SK-N-SH (cell line): ENCODE data around the gene TOR1A. TPM values are rescaled to one million over a fixed set of nuclear protein-coding genes. Genes with fewer than 3 reads are reported as not detected.

Experiments used
- CTCF ChIA-PET: fragments of 300-600, 350-600 bp; formaldehyde crosslinking; extraction: SDS; loops from one replicate; lab custom pipeline; 2021; lab: Yijun Ruan, JAX
- POLR2A ChIA-PET: fragments of 350-600 bp; sonication (Branson Sonifier 250); formaldehyde crosslinking; extraction: SDS; loops from one replicate; lab custom pipeline; 2020; ENCODE audit warnings: antibody characterized with exemption, inconsistent platforms; lab: Yijun Ruan, JAX
- DNase-seq: peaks from one replicate; pipeline ENCODE4 v3.0.0; 2012
- H2AFZ ChIP-seq: fragments of 200-600 bp; sonication (generic); 2 replicates; pipeline ENCODE4 v1.8.1; 2016; ENCODE audit warnings: antibody characterized with exemption, mild to moderate bottlenecking, low read depth
- H3F3A ChIP-seq: fragments of 200-600 bp; sonication (generic); replicated peaks from 2 replicates; pipeline ENCODE3; 2016; ENCODE audit warnings: antibody characterized with exemption, mild to moderate bottlenecking; ENCODE audit not compliant: insufficient read depth
- H3K27ac ChIP-seq, 2 experiments: fragments of 200-500 bp in 1 of 2; fragments of 200-600 bp in 1 of 2; sonication (Bioruptor generic) in 1 of 2; sonication (generic), shearing (Covaris generic) in 1 of 2; 2 replicates each; pipeline versions ENCODE4 v1.5.1 to v1.6.1; 2014 to 2016; ENCODE audit warnings: low read depth in 2 of 2, inconsistent platforms in 1 of 2, low read length in 1 of 2, mild to moderate bottlenecking in 1 of 2, mixed read lengths in 1 of 2
- H3K27me3 ChIP-seq: fragments of 200-600 bp; sonication (generic), shearing (Covaris generic); 2 replicates; pipeline ENCODE4 v1.6.1; 2016; ENCODE audit warnings: mixed run types; ENCODE audit not compliant: insufficient read depth
- H3K36me3 ChIP-seq, 2 experiments: fragments of 200-500 bp in 1 of 2; fragments of 200-600 bp in 1 of 2; sonication (Bioruptor generic) in 1 of 2; sonication (generic) in 1 of 2; replicated peaks in 1 of 2; 2 replicates each; pipeline versions ENCODE3 to v1.5.1; 2014 to 2016; ENCODE audit warnings: low read length in 1 of 2, mild to moderate bottlenecking in 1 of 2; ENCODE audit not compliant: insufficient read depth in 2 of 2, control insufficient read depth in 1 of 2
- H3K4me1 ChIP-seq, 2 experiments: fragments of 200-500 bp in 1 of 2; fragments of 200-600 bp in 1 of 2; sonication (Bioruptor generic) in 1 of 2; sonication (generic), shearing (Covaris generic) in 1 of 2; 2 replicates each; pipeline versions ENCODE4 v1.5.1 to v1.6.1; 2014 to 2016; ENCODE audit warnings: low read depth in 1 of 2, low read length in 1 of 2, mixed run types in 1 of 2; ENCODE audit not compliant: insufficient read depth in 2 of 2, control insufficient read depth in 1 of 2
- H3K4me2 ChIP-seq: fragments of 200-600 bp; sonication (generic), shearing (Covaris generic); 2 replicates; pipeline ENCODE4 v1.6.1; 2017; ENCODE audit warnings: mixed run types
- H3K4me3 ChIP-seq, 2 experiments: fragments of 200-500 bp in 1 of 2; fragments of 200-600 bp in 1 of 2; sonication (Bioruptor generic) in 1 of 2; sonication (generic), shearing (Covaris generic) in 1 of 2; 2 replicates each; pipeline versions ENCODE4 v1.5.1 to v1.8.1; 2014 to 2016; ENCODE audit warnings: low read depth in 2 of 2, inconsistent platforms in 1 of 2, low read length in 1 of 2, mild to moderate bottlenecking in 1 of 2, mixed read lengths in 1 of 2, moderate library complexity in 1 of 2
- H3K79me2 ChIP-seq: fragments of 200-600 bp; sonication (generic); 2 replicates; pipeline ENCODE4 v1.8.1; 2017; ENCODE audit warnings: mild to moderate bottlenecking; ENCODE audit not compliant: insufficient read depth
- H3K9ac ChIP-seq: fragments of 200-600 bp; sonication (generic); 2 replicates; pipeline ENCODE4 v1.6.1; 2017; ENCODE audit warnings: mixed run types
- H3K9me2 ChIP-seq: fragments of 200-600 bp; sonication (generic); 2 replicates; pipeline ENCODE4 v1.6.1; 2017; ENCODE audit warnings: mixed run types
- H3K9me3 ChIP-seq: fragments of 200-600 bp; sonication (generic); 2 replicates; pipeline ENCODE4 v1.6.1; 2017; ENCODE audit warnings: mixed run types, mild to moderate bottlenecking, moderate library complexity
- H4K20me1 ChIP-seq: fragments of 200-600 bp; sonication (generic); 2 replicates; pipeline ENCODE4 v1.6.1; 2017; ENCODE audit warnings: mild to moderate bottlenecking, mixed run types; ENCODE audit not compliant: insufficient read depth
- ELF1 ChIP-seq: IDR thresholded peaks from 2 replicates; pipeline ENCODE4 v1.4.0; 2012
- EZH2phosphoT487 ChIP-seq: fragments of 200-600 bp; sonication (generic); IDR thresholded peaks from 2 replicates; pipeline ENCODE4 v1.6.1; 2017; ENCODE audit warnings: low read depth, mixed run types, mild to moderate bottlenecking, antibody characterized with exemption, moderate library complexity, borderline replicate concordance
- FOSL2 ChIP-seq: IDR thresholded peaks from 2 replicates; pipeline ENCODE4 v1.4.0; 2012; ENCODE audit warnings: low read depth, mild to moderate bottlenecking, moderate library complexity, borderline replicate concordance
- GATA2 ChIP-seq: sonication (generic); formaldehyde crosslinking; IDR thresholded peaks from 2 replicates; pipeline ENCODE4 v1.5.0; 2020; ENCODE audit warnings: mild to moderate bottlenecking, missing genetic modification reagents
- MXI1 ChIP-seq: IDR thresholded peaks from 2 replicates; pipeline ENCODE4 v1.6.1; 2012; ENCODE audit warnings: mild to moderate bottlenecking, low read depth, low read length, improper control_type of control experiment
- NRF1 ChIP-seq: IDR thresholded peaks from 2 replicates; pipeline ENCODE4 v1.6.1; 2012; ENCODE audit warnings: low read depth, mild to moderate bottlenecking, low read length
- POLR2AphosphoS5 ChIP-seq: IDR thresholded peaks from 2 replicates; pipeline ENCODE4 v1.6.1; 2012; ENCODE audit warnings: low read depth, low read length
- RCOR1 ChIP-seq: fragments of 150-350 bp; IDR thresholded peaks from 2 replicates; pipeline ENCODE4 v1.6.1; 2017; ENCODE audit warnings: antibody characterized with exemption, low read length
- RFX5 ChIP-seq: IDR thresholded peaks from 2 replicates; pipeline ENCODE4 v1.6.1; 2012; ENCODE audit warnings: mild to moderate bottlenecking, improper control_type of control experiment, low read length
- TEAD4 ChIP-seq: IDR thresholded peaks from 2 replicates; pipeline ENCODE4 v1.4.0; 2012; ENCODE audit warnings: mild to moderate bottlenecking, borderline replicate concordance; ENCODE audit not compliant: insufficient read depth
- USF1 ChIP-seq: IDR thresholded peaks from 2 replicates; pipeline ENCODE4 v1.4.0; 2012; ENCODE audit warnings: low read depth, borderline replicate concordance
- ZBTB33 ChIP-seq: IDR thresholded peaks from 2 replicates; pipeline ENCODE4 v1.4.0; 2012; ENCODE audit warnings: low read depth, borderline replicate concordance
- WGBS: methylation state at CpG from one replicate; pipeline ENCODE4 v1.1.6; 2017; ENCODE audit warnings: low lambda C conversion rate; 5-methylcytosine and 5-hydroxymethylcytosine counted together
- polyA plus RNA-seq, 3 experiments: library from polyadenylated mRNA; depleted of rRNA; stranded (reverse); fragments of >200 nt; gene quantifications; 2 replicates each; pipeline ENCODE4 v1.2.3, GENCODE V29; 2012
- TF ChIP-seq, protein P1 (sequence below): fragments of 150-350 bp; IDR thresholded peaks from 2 replicates; pipeline ENCODE4 v1.6.1; 2017; ENCODE audit warnings: antibody characterized with exemption, low read length, low read depth, borderline replicate concordance
- TF ChIP-seq, protein P2 (sequence below): IDR thresholded peaks from 2 replicates; pipeline ENCODE4; 2012
- TF ChIP-seq, protein P3 (sequence below): IDR thresholded peaks from 2 replicates; pipeline ENCODE4 v1.6.1; 2012; ENCODE audit warnings: mild to moderate bottlenecking, low read depth, low read length, moderate library complexity

The TOR1A gene
- polyA plus RNA-seq, 1 of the 3 experiments (the other 2 are of a cell fraction) = 85.3 TPM

GRCh38 chr9:129835860-129836223, 11.9 kb upstream of the TOR1A start:
- peak overlapping the region; percentile 84 to 88 for H3K4me3 ChIP-seq
- H3K36me3 ChIP-seq = peaks cover 17 to 21% of the 10 kb centered on the region in 2 experiments
- peak overlapping the region; percentile 64 for H2AFZ ChIP-seq
- H3F3A ChIP-seq = peaks cover 17% of the 10 kb centered on the region
- H3K27ac ChIP-seq = peak overlapping the region; percentile 17 to 51; a peak in 2 of 4 replicates
- H3K79me2 ChIP-seq = peaks cover 40% of the 10 kb centered on the region
- H3K9me3 ChIP-seq = no peaks in the 10 kb centered on the region
- no peaks in the 10 kb centered on the region for H3K27me3 ChIP-seq
- peak; percentile 55 for DNase-seq
- TF ChIP-seq, protein P1, sequence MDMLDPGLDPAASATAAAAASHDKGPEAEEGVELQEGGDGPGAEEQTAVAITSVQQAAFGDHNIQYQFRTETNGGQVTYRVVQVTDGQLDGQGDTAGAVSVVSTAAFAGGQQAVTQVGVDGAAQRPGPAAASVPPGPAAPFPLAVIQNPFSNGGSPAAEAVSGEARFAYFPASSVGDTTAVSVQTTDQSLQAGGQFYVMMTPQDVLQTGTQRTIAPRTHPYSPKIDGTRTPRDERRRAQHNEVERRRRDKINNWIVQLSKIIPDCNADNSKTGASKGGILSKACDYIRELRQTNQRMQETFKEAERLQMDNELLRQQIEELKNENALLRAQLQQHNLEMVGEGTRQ = no peak
- TF ChIP-seq RFX5 = no peak
- TF ChIP-seq, protein P2, sequence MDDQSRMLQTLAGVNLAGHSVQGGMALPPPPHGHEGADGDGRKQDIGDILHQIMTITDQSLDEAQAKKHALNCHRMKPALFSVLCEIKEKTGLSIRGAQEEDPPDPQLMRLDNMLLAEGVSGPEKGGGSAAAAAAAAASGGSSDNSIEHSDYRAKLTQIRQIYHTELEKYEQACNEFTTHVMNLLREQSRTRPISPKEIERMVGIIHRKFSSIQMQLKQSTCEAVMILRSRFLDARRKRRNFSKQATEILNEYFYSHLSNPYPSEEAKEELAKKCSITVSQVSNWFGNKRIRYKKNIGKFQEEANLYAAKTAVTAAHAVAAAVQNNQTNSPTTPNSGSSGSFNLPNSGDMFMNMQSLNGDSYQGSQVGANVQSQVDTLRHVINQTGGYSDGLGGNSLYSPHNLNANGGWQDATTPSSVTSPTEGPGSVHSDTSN = no peak
- no peak for TF ChIP-seq GATA2 (CRISPR knock-in tag)
- TF ChIP-seq MXI1 = no peak
- no peak for TF ChIP-seq USF1
- no peak for TF ChIP-seq NRF1
- TF ChIP-seq ELF1 = no peak
- POLR2A ChIA-PET = no interaction called here
- under 1% methylated on average over 17 of the region's 19 CpGs for WGBS
- CTCF ChIA-PET = interaction anchor here (1.5 kb wide), 1 partner anchor 49 kb away, joined by 4 read pairs; no protein-coding TSS in a partner anchor
- peak overlapping the region; percentile 72 for H3K9ac ChIP-seq
- peak overlapping the region; percentile 91 for H3K4me2 ChIP-seq
- no peaks in the 10 kb centered on the region for H3K9me2 ChIP-seq
- peaks cover 18 to 35% of the 10 kb centered on the region in 2 experiments for H3K4me1 ChIP-seq
- no peaks in the 10 kb centered on the region for H4K20me1 ChIP-seq

DNA sequence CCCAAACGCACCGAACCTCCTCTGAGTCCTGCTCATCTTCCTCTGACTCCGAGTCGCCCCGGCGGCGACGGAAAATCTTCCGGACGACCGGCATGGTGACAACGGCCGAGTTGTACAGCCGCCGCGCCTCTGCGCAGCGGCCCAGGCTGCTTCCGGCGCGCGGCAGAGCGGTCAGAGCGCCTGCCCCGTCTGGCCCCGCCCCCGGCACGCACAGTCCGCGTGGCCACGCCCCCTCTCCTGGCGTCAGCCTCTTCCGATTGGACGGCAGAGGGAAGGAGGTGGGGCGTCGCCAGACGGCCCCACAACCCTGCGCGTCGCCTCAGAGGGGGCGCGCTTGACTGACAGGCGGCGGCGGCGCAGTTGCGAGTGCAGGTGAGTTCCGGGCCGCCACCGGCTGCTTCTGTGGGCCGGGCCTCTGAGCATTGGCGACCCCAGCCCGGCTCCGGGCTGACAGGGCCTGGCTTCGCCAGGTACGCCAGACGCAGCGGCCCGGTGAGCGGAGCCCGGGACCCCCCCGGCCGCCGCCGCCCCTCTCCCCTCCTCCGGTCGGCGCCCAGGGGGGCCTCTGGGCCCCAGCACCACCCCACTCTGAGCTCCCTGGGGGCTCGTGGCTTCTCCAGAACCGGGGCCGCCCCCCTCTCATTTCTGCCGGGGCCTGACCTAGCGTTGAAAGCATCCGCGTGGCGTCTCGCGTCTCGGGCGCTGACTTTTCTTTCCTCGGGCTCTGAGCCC, 11.4 kb upstream of the TOR1A start, which contains the start of the genes C9orf78 and USP20:
Gene C9orf78 (minus strand): TSS at position 148 of the 732 bp plus-strand sequence. CDS start 54 bp downstream, at position 94.
Gene USP20 (plus strand): TSS at position 331 of the 732 bp plus-strand sequence. CDS start 17,098 bp downstream, outside the sequence.
- DNase-seq = peak; percentile 100
- Histone ChIP-seq H3F3A (peaks cover 17% of the 10 kb centered on the region), H3K9ac (peak within 1 kb of the TSS; percentile 82), H2AFZ (peak within 1 kb of the TSS; percentile 85), H4K20me1 (no peaks in the 10 kb centered on the region), H3K4me2 (peak within 1 kb of the TSS; percentile 91), H3K9me2 (no peaks in the 10 kb centered on the region), H3K79me2 (peaks cover 40% of the 10 kb centered on the region), H3K4me1 (peaks cover 18 to 35% of the 10 kb centered on the region in 2 experiments), H3K9me3 (no peaks in the 10 kb centered on the region), H3K4me3 (peak within 1 kb of the TSS; percentile 84 to 88), H3K27ac (peak within 1 kb of the TSS; percentile 57 to 67), H3K27me3 (no peaks in the 10 kb centered on the region), H3K36me3 (peaks cover 20 to 26% of the 10 kb centered on the region in 2 experiments)
- WGBS = 0% methylated on average over 11 of the region's 81 CpGs
- POLR2A ChIA-PET = interaction anchor here (0.8 kb wide), 2 partner anchors 9 to 17 kb away, joined by 4 to 5 read pairs; no protein-coding TSS in a partner anchor
- CTCF ChIA-PET = interaction anchor here (1.5 kb wide), 1 partner anchor 50 kb away, joined by 4 read pairs; no protein-coding TSS in a partner anchor
- peak; percentile 61 for TF ChIP-seq NRF1
- no peak for TF ChIP-seq TEAD4
- no peak for TF ChIP-seq EZH2phosphoT487
- peak; percentile 72 for TF ChIP-seq RFX5
- TF ChIP-seq, protein P3, sequence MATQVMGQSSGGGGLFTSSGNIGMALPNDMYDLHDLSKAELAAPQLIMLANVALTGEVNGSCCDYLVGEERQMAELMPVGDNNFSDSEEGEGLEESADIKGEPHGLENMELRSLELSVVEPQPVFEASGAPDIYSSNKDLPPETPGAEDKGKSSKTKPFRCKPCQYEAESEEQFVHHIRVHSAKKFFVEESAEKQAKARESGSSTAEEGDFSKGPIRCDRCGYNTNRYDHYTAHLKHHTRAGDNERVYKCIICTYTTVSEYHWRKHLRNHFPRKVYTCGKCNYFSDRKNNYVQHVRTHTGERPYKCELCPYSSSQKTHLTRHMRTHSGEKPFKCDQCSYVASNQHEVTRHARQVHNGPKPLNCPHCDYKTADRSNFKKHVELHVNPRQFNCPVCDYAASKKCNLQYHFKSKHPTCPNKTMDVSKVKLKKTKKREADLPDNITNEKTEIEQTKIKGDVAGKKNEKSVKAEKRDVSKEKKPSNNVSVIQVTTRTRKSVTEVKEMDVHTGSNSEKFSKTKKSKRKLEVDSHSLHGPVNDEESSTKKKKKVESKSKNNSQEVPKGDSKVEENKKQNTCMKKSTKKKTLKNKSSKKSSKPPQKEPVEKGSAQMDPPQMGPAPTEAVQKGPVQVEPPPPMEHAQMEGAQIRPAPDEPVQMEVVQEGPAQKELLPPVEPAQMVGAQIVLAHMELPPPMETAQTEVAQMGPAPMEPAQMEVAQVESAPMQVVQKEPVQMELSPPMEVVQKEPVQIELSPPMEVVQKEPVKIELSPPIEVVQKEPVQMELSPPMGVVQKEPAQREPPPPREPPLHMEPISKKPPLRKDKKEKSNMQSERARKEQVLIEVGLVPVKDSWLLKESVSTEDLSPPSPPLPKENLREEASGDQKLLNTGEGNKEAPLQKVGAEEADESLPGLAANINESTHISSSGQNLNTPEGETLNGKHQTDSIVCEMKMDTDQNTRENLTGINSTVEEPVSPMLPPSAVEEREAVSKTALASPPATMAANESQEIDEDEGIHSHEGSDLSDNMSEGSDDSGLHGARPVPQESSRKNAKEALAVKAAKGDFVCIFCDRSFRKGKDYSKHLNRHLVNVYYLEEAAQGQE = peak; percentile 12; the same call in 1 of the 2 replicates
- TF ChIP-seq FOSL2 = no peak
- peak; percentile 92 for TF ChIP-seq MXI1
- no peak for TF ChIP-seq ZBTB33
- TF ChIP-seq ELF1 = peak; percentile 83
- peak; percentile 91 for TF ChIP-seq POLR2AphosphoS5
- 0 out of 2 replicates have a peak, but pooled peaks have one; percentile 11 for TF ChIP-seq RCOR1
